ENCODE data around the gene ASB18. TPM values are rescaled to one million over a fixed set of nuclear protein-coding genes. Genes with fewer than 3 reads are reported as not detected.

Gene ASB18
- total RNA-seq, 4 donors from 2014 or later: not detected

- no peaks in the 10 kb centered on the region for H3K27me3 ChIP-seq
- no peaks in the 10 kb centered on the region for H3K4me1 ChIP-seq
- H3K27ac ChIP-seq: no peak overlapping the region
Observed at GRCh38 chr2:236257136-236257535, 7.1 kb downstream of the ASB18 start.

GRCh38 chr2:236256366-236256985 is 7.7 kb downstream of the ASB18 start:
- Histone ChIP-seq H3K27ac (no peak overlapping the region), H3K36me3 (no peaks in the 10 kb centered on the region), H3K4me3 (no peak overlapping the region), H3K27me3 (no peaks in the 10 kb centered on the region), H3K9me3 (no peaks in the 10 kb centered on the region), H3K4me1 (no peaks in the 10 kb centered on the region)
- intact Hi-C loops (cut with DNase I; ENCODE audit: low total_unique reads): no loop called here
- TF ChIP-seq CTCF (IDR thresholded peaks at IDR 0.05) (no peak), POLR2A (IDR thresholded peaks at IDR 0.05) (no peak)
- DNase-seq: no peak

More at GRCh38 chr2:236257136-236257535, 7.1 kb downstream of the ASB18 start:
- no peak overlapping the region for H3K4me3 ChIP-seq
- H3K9me3 ChIP-seq: no peaks in the 10 kb centered on the region
- intact Hi-C loops (cut with DNase I; ENCODE audit: low total_unique reads): no loop called here
- DNase-seq: no peak
- no peak for TF ChIP-seq CTCF (IDR thresholded peaks at IDR 0.05)
- TF ChIP-seq POLR2A (IDR thresholded peaks at IDR 0.05): no peak
- H3K36me3 ChIP-seq: no peaks in the 10 kb centered on the region

GRCh38 chr2:236254674-236255073 is 9.5 kb downstream of the ASB18 start:
- H3K4me3 ChIP-seq: no peak overlapping the region
- no peak for DNase-seq
- H3K27ac ChIP-seq: no peak overlapping the region
- intact Hi-C loops (cut with DNase I; ENCODE audit: low total_unique reads): no loop called here
- no peaks in the 10 kb centered on the region for H3K9me3 ChIP-seq
- no peaks in the 10 kb centered on the region for H3K4me1 ChIP-seq
- no peaks in the 10 kb centered on the region for H3K36me3 ChIP-seq
- no peaks in the 10 kb centered on the region for H3K27me3 ChIP-seq
- TF ChIP-seq POLR2A (IDR thresholded peaks at IDR 0.05): no peak

- Histone ChIP-seq H3K9me3 (no peaks in the 10 kb centered on the region), H3K36me3 (no peaks in the 10 kb centered on the region), H3K4me1 (no peaks in the 10 kb centered on the region), H3K4me3 (no peak overlapping the region), H3K27me3 (no peaks in the 10 kb centered on the region), H3K27ac (no peak overlapping the region)
- intact Hi-C loops (cut with DNase I; ENCODE audit: low total_unique reads): no loop called here
- DNase-seq: no peak
- TF ChIP-seq CTCF (IDR thresholded peaks at IDR 0.05) (no peak), POLR2A (IDR thresholded peaks at IDR 0.05) (no peak)
Observed at GRCh38 chr2:236254001-236254400, 10.2 kb downstream of the ASB18 start.

- Histone ChIP-seq H3K27ac (no peak overlapping the region), H3K27me3 (no peaks in the 10 kb centered on the region), H3K4me3 (no peak overlapping the region), H3K36me3 (no peaks in the 10 kb centered on the region), H3K4me1 (no peaks in the 10 kb centered on the region), H3K9me3 (no peaks in the 10 kb centered on the region)
- intact Hi-C loops (cut with DNase I; ENCODE audit: low total_unique reads): no loop called here
- DNase-seq: no peak
- no peak for TF ChIP-seq CTCF (IDR thresholded peaks at IDR 0.05)
- TF ChIP-seq POLR2A (IDR thresholded peaks at IDR 0.05): no peak
Observed at GRCh38 chr2:236252602-236253001, 11.6 kb downstream of the ASB18 start.

Data from uterus (tissue), 4 donors.